HCT116 (cell line): ENCODE measurements around the gene CRY2. TPM values are rescaled to one million over a fixed set of nuclear protein-coding genes. Genes with fewer than 3 reads are reported as not detected.
"Not testable (repeated sequence)": the region's sequence is repeated elsewhere in the genome, so short reads cannot be mapped to it uniquely, and the experiment has no call there.

Experiments used
- ATAC-seq: fragments of 200-7000 bp; cut with Tn5 transposase; 2 replicates; pipeline ENCODE4 v1.9.1; 2020; ENCODE audit warnings: mild to moderate bottlenecking, moderate library complexity
- BruUV-seq: library from RNA; stranded (reverse); fragments of 400-500 nt; replicated peaks from 2 replicates; lab custom pipeline; 2021; lab: Mats Ljungman, UMichigan
- CTCF ChIA-PET: fragments of 300-600 bp; sonication (Branson Sonifier 250); formaldehyde crosslinking; loops from one replicate; lab custom pipeline; 2021; ENCODE audit warnings: antibody characterized with exemption; lab: Charles Lee
- POLR2A ChIA-PET: fragments of 300-600, 350-600 bp; sonication (Branson Sonifier 250); formaldehyde crosslinking; loops from one replicate; lab custom pipeline; 2021; ENCODE audit warnings: antibody characterized with exemption; lab: Charles Lee
- RAD21 ChIA-PET, 2 experiments: fragments of 300-600 bp; sonication (Branson Sonifier 250); formaldehyde crosslinking; loops; one replicate each; lab custom pipeline; 2023; ENCODE audit warnings: low total read pairs in 2 of 2; ENCODE audit not compliant: uncharacterized antibody in 2 of 2, unreplicated experiment in 2 of 2, low non-redundant PET in 1 of 2; lab: Charles Lee
- DNase-seq: peaks from one replicate; pipeline ENCODE4 v3.0.0-alpha.2; 2010; ENCODE audit warnings: low read depth, low spot score
- H2AFZ ChIP-seq: fragments of 200-600 bp; shearing (Covaris generic), sonication (generic); 2 replicates; pipeline ENCODE4 v1.6.1; 2017; ENCODE audit warnings: low read depth, mixed run types, mixed read lengths, antibody characterized with exemption, low read length; ENCODE audit not compliant: poor library complexity, severe bottlenecking
- H3K27ac ChIP-seq: 2 replicates; pipeline ENCODE4 v1.5.1; 2012; ENCODE audit warnings: low read depth, low read length
- H3K27me3 ChIP-seq: fragments of 200-600 bp; sonication (generic); 2 replicates; pipeline ENCODE4 v1.6.1; 2016; ENCODE audit warnings: mixed run types, low read length, mixed read lengths; ENCODE audit not compliant: insufficient read depth
- H3K36me3 ChIP-seq, 2 experiments: fragments of 200-500 bp in 1 of 2; fragments of 200-600 bp in 1 of 2; sonication (Bioruptor generic) in 1 of 2; sonication (generic) in 1 of 2; 2 replicates each; pipeline versions ENCODE4 v1.5.1 to v1.6.1; 2014 to 2016; ENCODE audit warnings: low read length in 2 of 2, inconsistent platforms in 1 of 2, mixed read lengths in 1 of 2, mixed run types in 1 of 2; ENCODE audit not compliant: insufficient read depth in 2 of 2, control insufficient read depth in 1 of 2
- H3K4me1 ChIP-seq, 2 experiments: fragments of 200-600 bp in 1 of 2; sonication (generic) in 1 of 2; 2 replicates each; pipeline versions ENCODE4 v1.5.1 to v1.6.1; 2012 to 2017; ENCODE audit warnings: low read length in 2 of 2, inconsistent platforms in 1 of 2, mild to moderate bottlenecking in 1 of 2, mixed read lengths in 1 of 2, mixed run types in 1 of 2, moderate library complexity in 1 of 2; ENCODE audit not compliant: insufficient read depth in 2 of 2, control insufficient read depth in 1 of 2
- H3K4me2 ChIP-seq: fragments of 200-600 bp; sonication (generic); 2 replicates; pipeline ENCODE4 v1.6.1; 2017; ENCODE audit warnings: mixed run types, low read length, mixed read lengths
- H3K4me3 ChIP-seq, 2 experiments: fragments of 200-600 bp in 1 of 2; sonication (generic) in 1 of 2; replicated peaks in 1 of 2; 2 replicates each; pipeline ENCODE4 v1.5.1; 2011 to 2016; ENCODE audit warnings: low read length in 2 of 2, control low read depth in 1 of 2, low read depth in 1 of 2, mild to moderate bottlenecking in 1 of 2, mixed read lengths in 1 of 2, mixed run types in 1 of 2
- H3K79me2 ChIP-seq: fragments of 200-600 bp; sonication (generic); 2 replicates; pipeline ENCODE4 v1.6.1; 2017; ENCODE audit warnings: mild to moderate bottlenecking, mixed run types, low read length, moderate library complexity, mixed read lengths; ENCODE audit not compliant: insufficient read depth
- H3K9ac ChIP-seq: fragments of 200-600 bp; sonication (generic); 2 replicates; pipeline ENCODE4 v1.6.1; 2016; ENCODE audit warnings: low read length, mixed read lengths
- H3K9me2 ChIP-seq: fragments of 200-600 bp; sonication (generic), shearing (Covaris generic); 2 replicates; pipeline ENCODE4 v1.6.1; 2017; ENCODE audit warnings: mixed run types, mild to moderate bottlenecking, moderate library complexity; ENCODE audit not compliant: insufficient read depth
- H3K9me3 ChIP-seq, 2 experiments: fragments of 200-500 bp in 1 of 2; fragments of 200-600 bp in 1 of 2; sonication (Bioruptor generic) in 1 of 2; sonication (generic) in 1 of 2; 2 replicates each; pipeline ENCODE4 v1.6.1; 2014 to 2017; ENCODE audit warnings: low read length in 2 of 2, mixed read lengths in 2 of 2, inconsistent platforms in 1 of 2, low read depth in 1 of 2, mild to moderate bottlenecking in 1 of 2, mixed run types in 1 of 2, moderate library complexity in 1 of 2; ENCODE audit not compliant: control insufficient read depth in 1 of 2, insufficient read depth in 1 of 2
- H4K20me1 ChIP-seq: fragments of 200-600 bp; sonication (generic), shearing (Covaris generic); 2 replicates; pipeline ENCODE4 v1.6.1; 2017; ENCODE audit warnings: mixed run types, mild to moderate bottlenecking, moderate library complexity; ENCODE audit not compliant: insufficient read depth
- ATF3 ChIP-seq: IDR thresholded peaks from 2 replicates; pipeline ENCODE4 v1.6.1; 2012
- CEBPB ChIP-seq: IDR thresholded peaks from 2 replicates; pipeline ENCODE4 v1.6.1; 2012; ENCODE audit warnings: low read depth
- CTCF ChIP-seq, 3 experiments: fragments of 200-600 bp in 1 of 3; sonication (generic) in 1 of 3; IDR thresholded peaks in 2 of 3; conservative IDR thresholded peaks in 1 of 3; 2 replicates each; pipeline ENCODE4 v1.5.1; 2012 to 2017; ENCODE audit warnings: low read depth in 2 of 3, low read length in 2 of 3, antibody characterized with exemption in 1 of 3, borderline replicate concordance in 1 of 3, control low read depth in 1 of 3, mild to moderate bottlenecking in 1 of 3, mixed read lengths in 1 of 3, mixed run types in 1 of 3, moderate library complexity in 1 of 3; ENCODE audit not compliant: insufficient read depth in 1 of 3
- ELF1 ChIP-seq: IDR thresholded peaks from 2 replicates; pipeline ENCODE4 v1.6.1; 2012; ENCODE audit warnings: low read depth, borderline replicate concordance
- EZH2 ChIP-seq: fragments of 200-600 bp; sonication (generic); IDR thresholded peaks from 2 replicates; pipeline ENCODE4 v1.6.1; 2017; ENCODE audit warnings: antibody characterized with exemption, mixed run types
- EZH2phosphoT487 ChIP-seq: fragments of 200-600 bp; IDR thresholded peaks from 2 replicates; pipeline ENCODE4 v1.6.1; 2018; ENCODE audit warnings: antibody characterized with exemption, borderline replicate concordance
- JUND ChIP-seq: IDR thresholded peaks from 2 replicates; pipeline ENCODE4 v1.6.1; 2012
- RAD21 ChIP-seq: IDR thresholded peaks from 2 replicates; pipeline ENCODE4 v1.6.1; 2012; ENCODE audit warnings: low read depth, mild to moderate bottlenecking
- SIN3A ChIP-seq: IDR thresholded peaks from 2 replicates; pipeline ENCODE4 v1.6.1; 2012; ENCODE audit warnings: low read depth
- SP1 ChIP-seq: IDR thresholded peaks from 2 replicates; pipeline ENCODE4 v1.6.1; 2012; ENCODE audit warnings: low read depth
- SRF ChIP-seq: IDR thresholded peaks from 2 replicates; pipeline ENCODE4 v1.6.1; 2012; ENCODE audit warnings: low read depth
- TCF7L2 ChIP-seq: IDR thresholded peaks from 2 replicates; pipeline ENCODE4 v1.7.0; 2011; ENCODE audit warnings: borderline replicate concordance, inconsistent platforms; ENCODE audit not compliant: insufficient read depth, insufficient read length; ENCODE audit errors: extremely low read depth
- YY1 ChIP-seq: IDR thresholded peaks from 2 replicates; pipeline ENCODE4 v1.6.1; 2011; ENCODE audit warnings: low read length, low read depth, moderate library complexity, mild to moderate bottlenecking; ENCODE audit not compliant: insufficient replicate concordance; ENCODE audit errors: extremely low read depth
- ZFX ChIP-seq: fragments of 450-650 bp; IDR thresholded peaks from 2 replicates; pipeline ENCODE4 v1.6.1; 2017
- ZNF274 ChIP-seq: fragments of 200-500 bp; sonication (Bioruptor generic); IDR thresholded peaks from 2 replicates; pipeline ENCODE4 v1.6.1; 2014; ENCODE audit warnings: mild to moderate bottlenecking, low read depth, low read length, inconsistent platforms
- intact Hi-C: fragments of 100-400 bp; cut with micrococcal nuclease; formaldehyde crosslinking; loops from 2 replicates; pipeline ENCODE4 v1.10.0; 2022
- total RNA-seq: library from RNA; stranded (reverse); gene quantifications from one replicate; pipeline ENCODE4 v1.2.1, GENCODE V29; 2021; ENCODE audit not compliant: unreplicated experiment

CRY2 gene
- total RNA-seq, 1 experiment from 2014 or later, result 18.0 TPM

DNA sequence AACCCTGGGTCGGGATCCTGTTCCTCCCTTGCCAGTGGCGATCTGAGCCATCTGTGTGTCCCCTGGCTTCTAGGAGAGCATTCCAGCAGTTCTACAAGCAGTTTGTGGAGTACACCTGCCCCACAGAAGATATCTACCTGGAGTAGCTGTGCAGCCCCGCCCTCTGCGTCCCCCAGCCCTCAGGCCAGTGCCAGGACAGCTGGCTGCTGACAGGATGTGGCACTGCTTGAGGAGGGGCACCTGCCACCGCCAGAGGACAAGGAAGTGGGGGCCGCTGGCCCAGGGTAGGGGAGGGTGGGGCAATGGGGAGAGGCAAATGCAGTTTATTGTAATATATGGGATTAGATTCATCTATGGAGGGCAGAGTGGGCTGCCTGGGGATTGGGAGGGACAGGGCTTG, 58.3 kb downstream of the CRY2 start:
- H2AFZ ChIP-seq, RAD21 ChIA-PET: not testable (repeated sequence)

DNA sequence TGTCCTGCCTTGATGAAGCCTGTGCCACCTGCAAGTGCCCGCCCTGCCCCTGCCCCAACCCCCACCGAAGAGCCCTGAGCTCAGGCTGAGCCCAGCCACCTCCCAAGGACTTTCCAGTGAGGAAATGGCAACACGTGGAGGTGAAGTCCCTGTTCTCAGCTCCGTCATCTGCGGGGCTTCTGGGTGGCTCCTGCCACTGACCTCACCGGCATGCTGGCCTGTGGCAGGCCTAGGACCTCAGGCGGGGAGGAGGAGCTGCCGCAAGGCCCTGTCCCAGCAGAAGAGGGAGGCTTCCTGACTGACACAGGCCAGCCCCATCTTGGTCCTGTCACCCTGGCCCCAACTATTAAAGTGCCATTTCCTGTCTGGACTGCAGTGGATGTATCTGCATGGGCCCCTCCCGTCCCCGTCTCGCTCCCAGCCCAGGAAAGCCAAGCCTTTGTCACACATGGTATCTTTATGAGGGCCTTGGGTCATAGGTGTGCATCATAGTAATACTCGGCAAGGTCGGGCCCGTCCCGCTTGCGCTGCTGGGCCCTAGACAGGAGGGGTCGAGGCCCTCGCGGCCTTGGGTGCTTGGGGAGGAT, 58.9 kb downstream of the CRY2 start:
- Histone ChIP-seq H3K9ac (no peak overlapping the region), H3K27ac (no peak overlapping the region), H3K4me1 (no peaks in the 10 kb centered on the region), H3K9me2 (no peaks in the 10 kb centered on the region)
- BruUV-seq, result no TSS peak
- CTCF ChIA-PET, result no interaction called here
- RAD21 ChIA-PET, result no interaction called here
- DNase-seq, result no peak
- peak; percentile 23; the same call in 1 of the 2 replicates for ATAC-seq
- intact Hi-C loops, result no loop called here
- TF ChIP-seq ELF1, result no peak
- TF ChIP-seq ZFX, result no peak
- TF ChIP-seq EZH2phosphoT487, result no peak
- TF ChIP-seq SP1, result no peak
- no peak for TF ChIP-seq JUND
- no peak for TF ChIP-seq CEBPB
- no peak for TF ChIP-seq SIN3A
- no peak for TF ChIP-seq CTCF (IDR thresholded peaks at IDR 0.05 in 2 of 3, conservative IDR thresholded peaks at IDR 0.05 in 1 of 3; ENCODE audit: borderline replicate concordance in 1 of 3, insufficient read depth in 1 of 3, low read depth in 2 of 3, low read length in 2 of 3)
- no peak for TF ChIP-seq RAD21
- TF ChIP-seq YY1, result no peak
- no peak for TF ChIP-seq EZH2
- TF ChIP-seq ZNF274, result no peak
- TF ChIP-seq SRF, result no peak
- TF ChIP-seq TCF7L2, result no peak
- TF ChIP-seq ATF3, result no peak
- TF ChIP-seq, all 23 proteins: peak for 0
- no peaks in the 10 kb centered on the region; a peak in 1 of 4 replicates for H3K36me3 ChIP-seq
- H3K27me3 ChIP-seq, result no peaks in the 10 kb centered on the region
- POLR2A ChIA-PET, result interaction anchor here (1.2 kb wide), 1 partner anchor 12 kb away, joined by 3 read pairs; no protein-coding TSS in a partner anchor
- H3K4me3 ChIP-seq, result no peak overlapping the region
- no peaks in the 10 kb centered on the region for H3K9me3 ChIP-seq
- no peak overlapping the region for H2AFZ ChIP-seq
- no peaks in the 10 kb centered on the region for H4K20me1 ChIP-seq
- H3K79me2 ChIP-seq, result no peaks in the 10 kb centered on the region
- no peak overlapping the region for H3K4me2 ChIP-seq

More for the DNA sequence above, 58.3 kb downstream of the CRY2 start:
- BruUV-seq, H4K20me1 ChIP-seq, H3K9me3 ChIP-seq, H3K4me3 ChIP-seq, H3K9me2 ChIP-seq, ATAC-seq, DNase-seq, H3K79me2 ChIP-seq, H3K27me3 ChIP-seq, H3K36me3 ChIP-seq, CTCF ChIA-PET, H3K4me2 ChIP-seq, intact Hi-C loops, H3K9ac ChIP-seq, H3K27ac ChIP-seq, H3K4me1 ChIP-seq: not testable (repeated sequence)
- POLR2A ChIA-PET, result interaction anchor here (1.2 kb wide), 1 partner anchor 13 kb away, joined by 3 read pairs; no protein-coding TSS in a partner anchor
